DND-41 (cell line): ENCODE results near the gene ITPR2.

Experiments
- CTCF ChIP-seq: IDR thresholded peaks from 2 replicates; pipeline ENCODE4 v1.5.1; 2012; ENCODE audit warnings: borderline replicate concordance, low read length, moderate library complexity, mild to moderate bottlenecking; ENCODE audit not compliant: poor library complexity, severe bottlenecking; ENCODE audit errors: extremely low read depth
- EZH2 ChIP-seq: IDR thresholded peaks from 3 replicates; pipeline ENCODE4 v1.6.1; 2012; ENCODE audit warnings: borderline replicate concordance, low read depth, mild to moderate bottlenecking, moderate library complexity, low read length, inconsistent platforms; ENCODE audit not compliant: severe bottlenecking

GRCh38 chr12:26854031-26854390 is 21.0 kb upstream of the ITPR2 start:
- no peak for TF ChIP-seq CTCF
- TF ChIP-seq EZH2 = no peak
